Esophagus squamous epithelium (tissue), 5 donors: ENCODE data around the gene TMEM38B. TPM values are rescaled to one million over a fixed set of nuclear protein-coding genes. Genes with fewer than 3 reads are reported as not detected.
"Not testable (repeated sequence)": the region's sequence is repeated elsewhere in the genome, so short reads cannot be mapped to it uniquely, and the experiment has no call there.

Experiments used
- DNase-seq: peaks from one replicate; lab custom pipeline; 2025; lab: John Stamatoyannopoulos, UW
- H3K27ac ChIP-seq, 4 donors: fragments of 200-600 bp; sonication (generic); one replicate each; pipeline ENCODE4 v1.5.1; 2016 to 2019; ENCODE audit warnings: mild to moderate bottlenecking in 1 of 4
- H3K27me3 ChIP-seq, 4 donors: fragments of 200-600 bp; sonication (generic); 1 replicate in 3 of 4; 2 replicates in 1 of 4; pipeline versions ENCODE4 v1.5.1 to v1.6.0; 2017 to 2021; ENCODE audit warnings: antibody characterized with exemption in 1 of 4
- H3K36me3 ChIP-seq, 3 donors: fragments of 200-600 bp; sonication (generic); one replicate each; pipeline ENCODE4 v1.5.1; 2016 to 2019
- H3K4me1 ChIP-seq, 3 donors: fragments of 200-600 bp; sonication (generic); one replicate each; pipeline ENCODE4 v1.5.1; 2017 to 2019
- H3K4me3 ChIP-seq, 4 donors: fragments of 200-600 bp; sonication (generic); 1 replicate in 3 of 4; 2 replicates in 1 of 4; pipeline ENCODE4 v1.5.1; 2016 to 2019; ENCODE audit warnings: mild to moderate bottlenecking in 2 of 4, moderate library complexity in 1 of 4
- H3K9me3 ChIP-seq, 3 donors: fragments of 200-600 bp; sonication (generic); one replicate each; pipeline ENCODE4 v1.5.1; 2016 to 2019
- POLR2A ChIP-seq, 4 donors: fragments of 450-650 bp; IDR thresholded peaks; one replicate each; pipeline ENCODE4 v1.6.1; 2017; ENCODE audit warnings: antibody characterized with exemption in 4 of 4, mild to moderate bottlenecking in 4 of 4, moderate library complexity in 3 of 4
- WGBS, 2 donors: methylation state at CpG; one replicate each; pipeline ENCODE4 v1.1.5; 2018; 5-methylcytosine and 5-hydroxymethylcytosine counted together
- intact Hi-C: fragments of 100-400 bp; cut with DNase I; formaldehyde crosslinking; loops from one replicate; pipeline ENCODE4 v1.15.0; 2022
- total RNA-seq, 4 donors: library from RNA; depleted of rRNA; stranded (reverse); fragments of >200 nt; gene quantifications; one replicate each; pipeline ENCODE4 v1.1.0, GENCODE V29; 2016
- TF ChIP-seq, protein P1 (sequence below), 6 experiments: fragments of 450-650 bp in 4 of 6; fragments of 200-600 bp in 2 of 6; sonication (generic) in 2 of 6; IDR thresholded peaks; one replicate each; pipeline ENCODE4 v1.5.1; 2016 to 2019; ENCODE audit warnings: antibody characterized with exemption in 6 of 6, mild to moderate bottlenecking in 4 of 6, moderate library complexity in 4 of 6
- donor health status: DM: yes; HTN: yes; CAD: no.

TMEM38B gene
- total RNA-seq, 4 donors from 2014 or later, result 3.5 to 7.6 (median 7.2) TPM

DNA sequence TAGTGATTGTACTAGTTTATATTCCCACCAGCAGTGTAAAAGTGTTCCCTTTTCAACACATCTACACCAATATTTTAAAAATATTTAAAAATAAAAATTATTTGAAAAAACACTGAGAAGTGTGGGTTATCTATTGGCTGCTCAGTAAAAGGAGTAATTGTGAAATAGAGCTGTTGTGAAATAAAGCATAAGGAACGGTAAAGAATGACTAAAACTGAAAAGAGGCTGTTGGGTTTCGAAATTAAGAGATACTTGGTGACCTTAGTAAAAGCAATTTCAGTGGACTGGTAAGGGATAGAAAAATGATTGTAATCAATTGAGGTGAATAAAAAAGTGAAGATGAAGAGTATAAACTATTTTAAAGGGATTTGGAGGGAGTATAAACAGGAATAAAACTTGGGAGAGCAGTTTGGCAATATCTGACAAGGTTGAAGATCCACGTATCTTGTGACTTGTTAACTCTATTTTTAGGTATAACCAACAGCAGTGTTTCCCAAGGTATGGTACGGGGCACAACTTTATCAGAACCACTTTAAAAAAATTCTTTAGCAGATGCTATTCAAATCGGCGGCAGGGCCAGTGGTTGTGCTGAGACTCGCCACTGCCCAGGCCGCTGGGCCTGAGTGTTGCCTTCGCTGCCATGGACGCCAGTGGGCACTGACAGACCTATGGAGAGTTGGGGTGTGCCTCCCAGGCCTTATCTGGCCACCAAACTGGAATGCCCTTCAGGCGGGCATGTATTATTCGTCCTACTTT, 63.3 kb downstream of the TMEM38B start:
- no peak for DNase-seq
- no peak overlapping the region for H3K27ac ChIP-seq
- WGBS, 2 donors, result 78 to 82% methylated on average over 5 to 11 of the region's 12 CpGs
- no peaks in the 10 kb centered on the region for H3K27me3 ChIP-seq
- H3K4me1 ChIP-seq, result no peaks in the 10 kb centered on the region
- intact Hi-C loops, result no loop called here
- no peak overlapping the region for H3K4me3 ChIP-seq
- H3K9me3 ChIP-seq, result peaks cover 0 to 11% (median 0%) of the 10 kb centered on the region in 3 donors
- no peaks in the 10 kb centered on the region for H3K36me3 ChIP-seq
- no peak for TF ChIP-seq POLR2A (IDR thresholded peaks at IDR 0.05)
- TF ChIP-seq, protein P1, sequence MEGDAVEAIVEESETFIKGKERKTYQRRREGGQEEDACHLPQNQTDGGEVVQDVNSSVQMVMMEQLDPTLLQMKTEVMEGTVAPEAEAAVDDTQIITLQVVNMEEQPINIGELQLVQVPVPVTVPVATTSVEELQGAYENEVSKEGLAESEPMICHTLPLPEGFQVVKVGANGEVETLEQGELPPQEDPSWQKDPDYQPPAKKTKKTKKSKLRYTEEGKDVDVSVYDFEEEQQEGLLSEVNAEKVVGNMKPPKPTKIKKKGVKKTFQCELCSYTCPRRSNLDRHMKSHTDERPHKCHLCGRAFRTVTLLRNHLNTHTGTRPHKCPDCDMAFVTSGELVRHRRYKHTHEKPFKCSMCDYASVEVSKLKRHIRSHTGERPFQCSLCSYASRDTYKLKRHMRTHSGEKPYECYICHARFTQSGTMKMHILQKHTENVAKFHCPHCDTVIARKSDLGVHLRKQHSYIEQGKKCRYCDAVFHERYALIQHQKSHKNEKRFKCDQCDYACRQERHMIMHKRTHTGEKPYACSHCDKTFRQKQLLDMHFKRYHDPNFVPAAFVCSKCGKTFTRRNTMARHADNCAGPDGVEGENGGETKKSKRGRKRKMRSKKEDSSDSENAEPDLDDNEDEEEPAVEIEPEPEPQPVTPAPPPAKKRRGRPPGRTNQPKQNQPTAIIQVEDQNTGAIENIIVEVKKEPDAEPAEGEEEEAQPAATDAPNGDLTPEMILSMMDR (IDR thresholded peaks at IDR 0.05), result no peak

DNA sequence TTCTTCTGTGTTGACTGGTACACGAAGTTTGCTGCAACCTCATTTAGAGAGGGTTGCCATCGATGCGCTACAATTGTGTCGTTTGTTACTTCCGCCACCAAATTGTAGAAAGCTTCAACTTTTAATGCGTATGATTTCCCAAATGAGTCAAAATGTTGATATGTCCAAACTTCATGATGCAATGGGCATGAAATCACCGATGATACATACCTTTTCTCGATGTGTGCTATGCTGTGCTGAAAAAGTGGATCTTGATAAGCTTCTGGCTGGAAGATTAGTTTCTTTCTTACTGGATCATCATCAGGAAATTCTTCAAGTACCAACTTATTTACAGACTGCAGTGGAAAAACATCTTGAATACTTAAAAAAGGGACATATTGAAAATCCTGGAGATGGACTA, 65.7 kb downstream of the TMEM38B start:
- intact Hi-C loops, result no loop called here
- no peak overlapping the region for H3K27ac ChIP-seq
- H3K9me3 ChIP-seq, result no peaks in the 10 kb centered on the region
- H3K4me3 ChIP-seq, result no peak overlapping the region
- no peaks in the 10 kb centered on the region for H3K36me3 ChIP-seq
- 91 to 94% methylated on average over 8 of the region's 8 CpGs for WGBS, 2 donors
- no peaks in the 10 kb centered on the region for H3K4me1 ChIP-seq
- DNase-seq, result no peak
- no peaks in the 10 kb centered on the region for H3K27me3 ChIP-seq
- no peak for TF ChIP-seq POLR2A (IDR thresholded peaks at IDR 0.05)
- TF ChIP-seq, protein P1 (IDR thresholded peaks at IDR 0.05), result no peak

DNA sequence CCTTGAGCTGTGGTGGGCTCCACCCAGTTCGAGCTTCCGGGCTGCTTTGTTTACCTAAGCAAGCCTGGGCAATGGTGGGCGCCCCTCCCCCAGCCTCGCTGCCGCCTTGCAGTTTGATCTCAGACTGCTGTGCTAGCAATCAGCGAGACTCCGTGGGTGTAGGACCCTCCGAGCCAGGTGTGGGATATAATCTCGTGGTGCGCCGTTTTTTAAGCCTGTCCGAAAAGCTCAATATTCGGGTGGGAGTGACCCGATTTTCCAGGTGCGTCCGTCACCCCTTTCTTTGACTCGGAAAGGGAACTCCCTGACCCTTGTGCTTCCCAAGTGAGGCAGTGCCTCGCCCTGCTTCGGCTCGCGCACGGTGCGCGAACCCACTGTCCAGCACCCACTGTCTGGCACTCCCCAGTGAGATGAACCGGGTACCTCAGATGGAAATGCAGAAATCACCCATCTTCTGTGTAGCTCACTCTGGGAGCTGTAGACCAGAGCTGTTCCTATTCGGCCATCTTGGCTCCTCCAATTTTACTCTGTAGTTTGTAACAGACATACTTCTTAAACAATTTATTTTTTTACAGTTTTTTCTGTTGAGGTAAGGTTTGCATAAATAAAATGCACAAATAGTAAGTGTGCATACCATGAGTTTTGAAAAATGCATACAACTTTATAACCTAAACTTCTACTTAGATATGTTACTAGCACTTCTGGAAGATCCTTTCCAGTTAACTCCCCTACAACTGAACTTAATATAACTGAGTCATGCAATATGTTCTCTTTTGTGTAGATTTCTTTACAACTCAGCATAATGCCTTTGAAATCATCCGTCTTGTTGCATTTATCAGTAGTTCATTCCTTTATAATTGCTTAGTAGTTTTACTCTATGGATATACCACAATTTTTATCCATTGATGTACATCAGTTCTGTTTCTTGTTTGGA, 88.5 kb downstream of the TMEM38B start:
- intact Hi-C loops, H3K4me1 ChIP-seq, H3K4me3 ChIP-seq, H3K27me3 ChIP-seq, H3K27ac ChIP-seq, DNase-seq, H3K36me3 ChIP-seq, H3K9me3 ChIP-seq: not testable (repeated sequence)
- WGBS, 2 donors, result 91 to 97% methylated on average over 14 to 20 of the region's 27 CpGs

DNA sequence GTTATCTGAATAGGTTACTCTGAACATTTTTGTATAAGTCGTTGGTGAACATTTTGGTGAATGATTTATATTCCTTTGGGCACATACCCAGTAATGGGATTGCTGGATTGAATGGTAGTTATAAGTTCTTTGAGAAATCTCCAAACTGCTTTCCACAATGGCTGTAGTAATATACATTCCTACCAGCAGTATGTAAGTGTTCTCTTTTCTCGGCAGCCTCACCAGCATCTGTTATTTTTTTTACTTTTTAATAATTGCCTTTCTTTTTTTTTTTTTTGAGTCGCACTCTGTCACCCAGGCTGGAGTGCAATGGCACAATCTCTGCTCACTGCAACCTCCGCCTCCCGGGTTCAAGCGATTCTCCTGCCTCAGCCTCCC, 89.1 kb downstream of the TMEM38B start:
- H3K4me3 ChIP-seq, H3K4me1 ChIP-seq, H3K27me3 ChIP-seq, intact Hi-C loops, H3K9me3 ChIP-seq, H3K36me3 ChIP-seq, H3K27ac ChIP-seq, DNase-seq: not testable (repeated sequence)
- 88 to 91% methylated on average over 6 of the region's 6 CpGs for WGBS, 2 donors

DNA sequence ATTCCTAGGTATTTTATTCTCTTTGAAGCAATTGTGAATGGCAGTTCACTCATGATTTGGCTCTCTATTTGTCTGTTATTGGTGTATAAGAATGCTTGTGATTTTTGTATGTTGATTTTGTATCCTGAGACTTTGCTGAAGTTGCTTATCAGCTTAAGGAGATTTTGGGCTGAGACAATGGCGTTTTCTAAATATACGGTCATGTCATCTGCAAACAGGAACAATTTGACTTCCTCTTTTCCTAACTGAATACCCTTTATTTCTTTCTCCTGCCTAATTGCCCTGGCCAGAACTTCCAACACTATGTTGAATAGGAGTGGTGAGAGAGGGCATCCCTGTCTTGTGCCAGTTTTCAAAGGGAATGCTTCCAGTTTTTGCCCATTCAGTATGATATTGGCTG, 92.5 kb downstream of the TMEM38B start:
- H3K27me3 ChIP-seq, DNase-seq, H3K4me1 ChIP-seq, H3K36me3 ChIP-seq, intact Hi-C loops, H3K4me3 ChIP-seq, H3K27ac ChIP-seq: not testable (repeated sequence)
- WGBS, 2 donors, result 76 to 77% methylated on average over 2 of the region's 2 CpGs
- H3K9me3 ChIP-seq, result peaks cover 0 to 15% (median 5%) of the 10 kb centered on the region in 3 donors

DNA sequence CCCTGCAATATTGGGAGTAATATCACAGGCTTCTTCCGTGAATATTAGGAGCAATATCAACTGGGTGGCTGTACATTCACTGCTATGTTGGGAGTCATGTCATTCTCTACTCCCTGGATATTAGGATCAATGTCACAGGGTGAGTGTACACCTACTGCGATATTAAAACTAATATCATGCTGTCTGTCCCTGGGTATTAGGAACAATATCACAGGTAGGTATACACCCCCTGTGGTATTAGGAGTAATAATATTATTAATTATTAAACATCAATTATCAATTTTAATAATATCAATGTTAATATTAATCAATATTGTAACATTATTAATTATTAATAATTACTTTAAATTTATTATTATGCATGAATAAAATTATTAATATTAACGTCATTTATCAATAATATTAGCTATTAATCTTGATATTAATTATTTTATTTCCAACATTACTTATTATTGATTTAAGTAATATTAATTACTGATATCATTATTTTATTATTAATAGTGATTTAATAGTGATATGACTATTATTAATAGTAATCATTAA, 121.9 kb downstream of the TMEM38B start:
- no peaks in the 10 kb centered on the region for H3K4me1 ChIP-seq
- no peak overlapping the region for H3K27ac ChIP-seq
- 83 to 86% methylated on average over 3 of the region's 3 CpGs for WGBS, 2 donors
- H3K36me3 ChIP-seq, result no peaks in the 10 kb centered on the region
- no peak for TF ChIP-seq POLR2A (IDR thresholded peaks at IDR 0.05)
- TF ChIP-seq, protein P1 (IDR thresholded peaks at IDR 0.05), result no peak
- no peak overlapping the region for H3K4me3 ChIP-seq
- intact Hi-C loops, result no loop called here
- DNase-seq, result no peak
- H3K27me3 ChIP-seq, result no peaks in the 10 kb centered on the region
- H3K9me3 ChIP-seq, result peaks cover 0 to 5% (median 0%) of the 10 kb centered on the region in 3 donors
